ENCODE results near the gene VAMP2. TPM values are rescaled to one million over a fixed set of nuclear protein-coding genes. Genes with fewer than 3 reads are reported as not detected.
A peak's percentile ranks its signal among the peaks of the same experiment; 100 is the strongest.

The VAMP2 gene
- total RNA-seq, 2 donors from 2014 or later, result 45.1 to 56.3 TPM

- peak; percentile 57 for ATAC-seq
- intact Hi-C loops (cut with DNase I, micrococcal nuclease), result loop anchor here in 1 of 2 donors (10.0 kb wide), 1 partner anchor 65 kb away; no protein-coding TSS in a partner anchor
- DNase-seq, result peak; percentile 68 to 81
Observed at GRCh38 chr17:8119581-8120519, 42.9 kb downstream of the VAMP2 start.

- ATAC-seq (peak; percentile 75), DNase-seq (peak; percentile 82 to 91)
- intact Hi-C loops (cut with DNase I, micrococcal nuclease), result no loop called here
Observed at GRCh38 chr17:8118769-8119580, 43.8 kb downstream of the VAMP2 start.

GRCh38 chr17:8117980-8118768 is 44.6 kb downstream of the VAMP2 start, which contains the start of gene ALOXE3:
Gene ALOXE3 (minus strand): TSS chr17:8118514. CDS start chr17:8117990, 524 bp downstream.
- ATAC-seq (peak; percentile 43), DNase-seq (peak in 1 of 2 donors; percentile 37)
- intact Hi-C loops (cut with DNase I, micrococcal nuclease), result no loop called here

GRCh38 chr17:8117367-8117979 is 45.3 kb downstream of the VAMP2 start:
- ATAC-seq (no peak), DNase-seq (no peak)
- intact Hi-C loops (cut with DNase I, micrococcal nuclease), result no loop called here

- DNase-seq, result no peak
- intact Hi-C loops (cut with DNase I, micrococcal nuclease), result no loop called here
- ATAC-seq, result no peak
Observed at GRCh38 chr17:8116776-8117175, 46.0 kb downstream of the VAMP2 start.

- intact Hi-C loops (cut with DNase I, micrococcal nuclease), result no loop called here
- DNase-seq (no peak), ATAC-seq (no peak)
Observed at GRCh38 chr17:8110907-8111306, 51.8 kb downstream of the VAMP2 start.

GRCh38 chr17:8110456-8110804 is 52.3 kb downstream of the VAMP2 start:
- DNase-seq, result no peak
- ATAC-seq, result no peak
- intact Hi-C loops (cut with DNase I, micrococcal nuclease), result no loop called here

- peak; percentile 95 for ATAC-seq
- peak; percentile 43 to 83 for DNase-seq
- intact Hi-C loops (cut with DNase I, micrococcal nuclease), result no loop called here
Observed at GRCh38 chr17:8109661-8110455, 52.9 kb downstream of the VAMP2 start.

Small RNA genes lying within 50 kb of the gene (microRNA-seq; reads per million reads assigned to microRNA genes)
- gene MIR4521 (2.7 to 9.5 reads per million in 2 donors), gene MIR6883 (0.53 to 1.4 reads per million in 2 donors)

Other genes with a start within 250 kb of the VAMP2 start
- 1 to 10 TPM; 1.2 to 2.1 TPM for gene RNF227, start 246.7 kb downstream of the VAMP2 start, total RNA-seq
- 1 to 10 TPM; 2.2 to 3.1 TPM for gene KCNAB3, start 233.1 kb downstream of the VAMP2 start, total RNA-seq
- 100 to 1,000 TPM; 121 to 122 TPM for gene TRAPPC1, start 231.0 kb downstream of the VAMP2 start, total RNA-seq
- 10 to 100 TPM; 25.8 to 26.7 TPM for gene CNTROB, start 230.7 kb downstream of the VAMP2 start, total RNA-seq
- not detected for gene GUCY2D, start 160.3 kb downstream of the VAMP2 start, total RNA-seq
- 1 to 10 TPM in 1 of 2 donors, under 1 TPM in 1; 0.55 to 2.5 TPM for gene ALOX15B, start 123.9 kb downstream of the VAMP2 start, total RNA-seq
- under 1 TPM in 1 of 2 donors, not detected in 1; 0.82 TPM for gene ALOX12B, start 75.2 kb downstream of the VAMP2 start, total RNA-seq
- gene ALOXE3, start 44.4 kb downstream of the VAMP2 start, total RNA-seq, result not detected
- gene HES7, start 38.8 kb downstream of the VAMP2 start, total RNA-seq, result not detected
- gene PER1, start 10.5 kb downstream of the VAMP2 start, total RNA-seq, result 100 to 1,000 TPM in 1 of 2 donors, 10 to 100 TPM in 1; 35.0 to 113 TPM
- 10 to 100 TPM; 11.3 to 12.6 TPM for gene TMEM107, start 13.4 kb upstream of the VAMP2 start, total RNA-seq
- gene BORCS6, start 27.2 kb upstream of the VAMP2 start, total RNA-seq, result 10 to 100 TPM; 12.2 to 13.3 TPM
- 10 to 100 TPM in 1 of 2 donors, 1 to 10 TPM in 1; 6.4 to 22.4 TPM for gene AURKB, start 47.6 kb upstream of the VAMP2 start, total RNA-seq
- gene CTC1, start 85.1 kb upstream of the VAMP2 start, total RNA-seq, result 10 to 100 TPM; 38.7 to 38.8 TPM
- gene PFAS, start 86.3 kb upstream of the VAMP2 start, total RNA-seq, result 10 to 100 TPM; 17.0 to 23.9 TPM
- gene RANGRF, start 125.7 kb upstream of the VAMP2 start, total RNA-seq, result 10 to 100 TPM; 11.8 to 13.4 TPM
- 10 to 100 TPM in 1 of 2 donors, 1 to 10 TPM in 1; 7.2 to 11.8 TPM for gene SLC25A35, start 132.5 kb upstream of the VAMP2 start, total RNA-seq
- gene ARHGEF15, start 147.3 kb upstream of the VAMP2 start, total RNA-seq, result 1 to 10 TPM; 1.7 to 2.6 TPM
- gene ODF4, start 176.9 kb upstream of the VAMP2 start, total RNA-seq, result not detected
- gene RPL26, start 220.2 kb upstream of the VAMP2 start, total RNA-seq, result 1,000 to 10,000 TPM; 1,187 to 1,236 TPM
- not detected for gene RNF222, start 234.9 kb upstream of the VAMP2 start, total RNA-seq

Measured in left colon (tissue), 2 donors.